ENCODE results near the gene KLHL29.

DNA sequence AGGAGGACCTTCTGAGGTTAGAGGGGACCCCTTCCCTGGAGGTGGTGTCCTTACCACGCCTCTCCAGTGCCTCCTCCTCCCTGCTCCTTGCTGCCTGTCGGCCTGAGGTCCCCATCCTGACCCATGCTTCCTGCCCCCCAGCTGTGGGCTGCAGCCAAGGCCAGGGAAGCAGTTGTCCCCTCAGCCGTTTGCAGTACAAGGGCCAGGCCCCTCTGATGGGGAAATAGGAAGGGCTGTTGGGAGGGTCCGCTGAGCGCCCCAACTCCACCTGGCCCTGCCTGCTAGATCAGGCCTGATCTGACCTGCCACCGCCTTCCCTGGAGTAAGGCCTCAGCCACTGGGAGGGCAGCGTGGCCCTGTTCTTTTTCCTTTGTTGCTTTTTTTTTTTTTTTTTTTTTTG lies 219.8 kb downstream of the KLHL29 start:
- TF ChIP-seq, protein P1, sequence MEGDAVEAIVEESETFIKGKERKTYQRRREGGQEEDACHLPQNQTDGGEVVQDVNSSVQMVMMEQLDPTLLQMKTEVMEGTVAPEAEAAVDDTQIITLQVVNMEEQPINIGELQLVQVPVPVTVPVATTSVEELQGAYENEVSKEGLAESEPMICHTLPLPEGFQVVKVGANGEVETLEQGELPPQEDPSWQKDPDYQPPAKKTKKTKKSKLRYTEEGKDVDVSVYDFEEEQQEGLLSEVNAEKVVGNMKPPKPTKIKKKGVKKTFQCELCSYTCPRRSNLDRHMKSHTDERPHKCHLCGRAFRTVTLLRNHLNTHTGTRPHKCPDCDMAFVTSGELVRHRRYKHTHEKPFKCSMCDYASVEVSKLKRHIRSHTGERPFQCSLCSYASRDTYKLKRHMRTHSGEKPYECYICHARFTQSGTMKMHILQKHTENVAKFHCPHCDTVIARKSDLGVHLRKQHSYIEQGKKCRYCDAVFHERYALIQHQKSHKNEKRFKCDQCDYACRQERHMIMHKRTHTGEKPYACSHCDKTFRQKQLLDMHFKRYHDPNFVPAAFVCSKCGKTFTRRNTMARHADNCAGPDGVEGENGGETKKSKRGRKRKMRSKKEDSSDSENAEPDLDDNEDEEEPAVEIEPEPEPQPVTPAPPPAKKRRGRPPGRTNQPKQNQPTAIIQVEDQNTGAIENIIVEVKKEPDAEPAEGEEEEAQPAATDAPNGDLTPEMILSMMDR (IDR thresholded peaks at IDR 0.05; ENCODE audit: low read depth, low read length): no peak
- no peak for TF ChIP-seq POLR2A (IDR thresholded peaks at IDR 0.05; ENCODE audit: extremely low read depth, insufficient read length)
- TF ChIP-seq, protein P2, sequence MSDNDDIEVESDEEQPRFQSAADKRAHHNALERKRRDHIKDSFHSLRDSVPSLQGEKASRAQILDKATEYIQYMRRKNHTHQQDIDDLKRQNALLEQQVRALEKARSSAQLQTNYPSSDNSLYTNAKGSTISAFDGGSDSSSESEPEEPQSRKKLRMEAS (IDR thresholded peaks at IDR 0.05; ENCODE audit: low read depth, low read length): no peak

Data from NB4 (cell line).